HCT116 (cell line): ENCODE results near the gene PITPNM1. TPM values are rescaled to one million over a fixed set of nuclear protein-coding genes. Genes with fewer than 3 reads are reported as not detected.

Experiments used
- ATAC-seq: fragments of 200-7000 bp; cut with Tn5 transposase; 2 replicates; pipeline ENCODE4 v1.9.1; 2020; ENCODE audit warnings: mild to moderate bottlenecking, moderate library complexity
- BruUV-seq: library from RNA; stranded (reverse); fragments of 400-500 nt; replicated peaks from 2 replicates; lab custom pipeline; 2021; lab: Mats Ljungman, UMichigan
- CTCF ChIA-PET: fragments of 300-600 bp; sonication (Branson Sonifier 250); formaldehyde crosslinking; loops from one replicate; lab custom pipeline; 2021; ENCODE audit warnings: antibody characterized with exemption; lab: Charles Lee
- POLR2A ChIA-PET: fragments of 300-600, 350-600 bp; sonication (Branson Sonifier 250); formaldehyde crosslinking; loops from one replicate; lab custom pipeline; 2021; ENCODE audit warnings: antibody characterized with exemption; lab: Charles Lee
- RAD21 ChIA-PET, 2 experiments: fragments of 300-600 bp; sonication (Branson Sonifier 250); formaldehyde crosslinking; loops; one replicate each; lab custom pipeline; 2023; ENCODE audit warnings: low total read pairs in 2 of 2; ENCODE audit not compliant: uncharacterized antibody in 2 of 2, unreplicated experiment in 2 of 2, low non-redundant PET in 1 of 2; lab: Charles Lee
- DNase-seq: peaks from one replicate; pipeline ENCODE4 v3.0.0-alpha.2; 2010; ENCODE audit warnings: low read depth, low spot score
- H2AFZ ChIP-seq: fragments of 200-600 bp; shearing (Covaris generic), sonication (generic); 2 replicates; pipeline ENCODE4 v1.6.1; 2017; ENCODE audit warnings: low read depth, mixed run types, mixed read lengths, antibody characterized with exemption, low read length; ENCODE audit not compliant: poor library complexity, severe bottlenecking
- H3K27ac ChIP-seq: 2 replicates; pipeline ENCODE4 v1.5.1; 2012; ENCODE audit warnings: low read depth, low read length
- H3K27me3 ChIP-seq: fragments of 200-600 bp; sonication (generic); 2 replicates; pipeline ENCODE4 v1.6.1; 2016; ENCODE audit warnings: mixed run types, low read length, mixed read lengths; ENCODE audit not compliant: insufficient read depth
- H3K36me3 ChIP-seq, 2 experiments: fragments of 200-500 bp in 1 of 2; fragments of 200-600 bp in 1 of 2; sonication (Bioruptor generic) in 1 of 2; sonication (generic) in 1 of 2; 2 replicates each; pipeline versions ENCODE4 v1.5.1 to v1.6.1; 2014 to 2016; ENCODE audit warnings: low read length in 2 of 2, inconsistent platforms in 1 of 2, mixed read lengths in 1 of 2, mixed run types in 1 of 2; ENCODE audit not compliant: insufficient read depth in 2 of 2, control insufficient read depth in 1 of 2
- H3K4me1 ChIP-seq, 2 experiments: fragments of 200-600 bp in 1 of 2; sonication (generic) in 1 of 2; 2 replicates each; pipeline versions ENCODE4 v1.5.1 to v1.6.1; 2012 to 2017; ENCODE audit warnings: low read length in 2 of 2, inconsistent platforms in 1 of 2, mild to moderate bottlenecking in 1 of 2, mixed read lengths in 1 of 2, mixed run types in 1 of 2, moderate library complexity in 1 of 2; ENCODE audit not compliant: insufficient read depth in 2 of 2, control insufficient read depth in 1 of 2
- H3K4me2 ChIP-seq: fragments of 200-600 bp; sonication (generic); 2 replicates; pipeline ENCODE4 v1.6.1; 2017; ENCODE audit warnings: mixed run types, low read length, mixed read lengths
- H3K4me3 ChIP-seq, 2 experiments: fragments of 200-600 bp in 1 of 2; sonication (generic) in 1 of 2; replicated peaks in 1 of 2; 2 replicates each; pipeline ENCODE4 v1.5.1; 2011 to 2016; ENCODE audit warnings: low read length in 2 of 2, control low read depth in 1 of 2, low read depth in 1 of 2, mild to moderate bottlenecking in 1 of 2, mixed read lengths in 1 of 2, mixed run types in 1 of 2
- H3K79me2 ChIP-seq: fragments of 200-600 bp; sonication (generic); 2 replicates; pipeline ENCODE4 v1.6.1; 2017; ENCODE audit warnings: mild to moderate bottlenecking, mixed run types, low read length, moderate library complexity, mixed read lengths; ENCODE audit not compliant: insufficient read depth
- H3K9ac ChIP-seq: fragments of 200-600 bp; sonication (generic); 2 replicates; pipeline ENCODE4 v1.6.1; 2016; ENCODE audit warnings: low read length, mixed read lengths
- H3K9me2 ChIP-seq: fragments of 200-600 bp; sonication (generic), shearing (Covaris generic); 2 replicates; pipeline ENCODE4 v1.6.1; 2017; ENCODE audit warnings: mixed run types, mild to moderate bottlenecking, moderate library complexity; ENCODE audit not compliant: insufficient read depth
- H3K9me3 ChIP-seq, 2 experiments: fragments of 200-500 bp in 1 of 2; fragments of 200-600 bp in 1 of 2; sonication (Bioruptor generic) in 1 of 2; sonication (generic) in 1 of 2; 2 replicates each; pipeline ENCODE4 v1.6.1; 2014 to 2017; ENCODE audit warnings: low read length in 2 of 2, mixed read lengths in 2 of 2, inconsistent platforms in 1 of 2, low read depth in 1 of 2, mild to moderate bottlenecking in 1 of 2, mixed run types in 1 of 2, moderate library complexity in 1 of 2; ENCODE audit not compliant: control insufficient read depth in 1 of 2, insufficient read depth in 1 of 2
- H4K20me1 ChIP-seq: fragments of 200-600 bp; sonication (generic), shearing (Covaris generic); 2 replicates; pipeline ENCODE4 v1.6.1; 2017; ENCODE audit warnings: mixed run types, mild to moderate bottlenecking, moderate library complexity; ENCODE audit not compliant: insufficient read depth
- CEBPB ChIP-seq: IDR thresholded peaks from 2 replicates; pipeline ENCODE4 v1.6.1; 2012; ENCODE audit warnings: low read depth
- EGR1 ChIP-seq: IDR thresholded peaks from 2 replicates; pipeline ENCODE4 v1.6.1; 2012; ENCODE audit warnings: low read depth
- ELF1 ChIP-seq: IDR thresholded peaks from 2 replicates; pipeline ENCODE4 v1.6.1; 2012; ENCODE audit warnings: low read depth, borderline replicate concordance
- EZH2phosphoT487 ChIP-seq: fragments of 200-600 bp; IDR thresholded peaks from 2 replicates; pipeline ENCODE4 v1.6.1; 2018; ENCODE audit warnings: antibody characterized with exemption, borderline replicate concordance
- FOSL1 ChIP-seq: IDR thresholded peaks from 2 replicates; pipeline ENCODE4 v1.6.1; 2012; ENCODE audit warnings: low read depth
- POLR2A ChIP-seq: IDR thresholded peaks from 2 replicates; pipeline ENCODE4 v1.7.0; 2011; ENCODE audit warnings: borderline replicate concordance; ENCODE audit not compliant: insufficient read depth, insufficient read length; ENCODE audit errors: extremely low read depth
- POLR2AphosphoS5 ChIP-seq: IDR thresholded peaks from 2 replicates; pipeline ENCODE4 v1.6.1; 2011; ENCODE audit warnings: mild to moderate bottlenecking, low read depth, low read length, moderate library complexity
- RAD21 ChIP-seq: IDR thresholded peaks from 2 replicates; pipeline ENCODE4 v1.6.1; 2012; ENCODE audit warnings: low read depth, mild to moderate bottlenecking
- SRF ChIP-seq: IDR thresholded peaks from 2 replicates; pipeline ENCODE4 v1.6.1; 2012; ENCODE audit warnings: low read depth
- TCF7L2 ChIP-seq: IDR thresholded peaks from 2 replicates; pipeline ENCODE4 v1.7.0; 2011; ENCODE audit warnings: borderline replicate concordance, inconsistent platforms; ENCODE audit not compliant: insufficient read depth, insufficient read length; ENCODE audit errors: extremely low read depth
- YY1 ChIP-seq: IDR thresholded peaks from 2 replicates; pipeline ENCODE4 v1.6.1; 2011; ENCODE audit warnings: low read length, low read depth, moderate library complexity, mild to moderate bottlenecking; ENCODE audit not compliant: insufficient replicate concordance; ENCODE audit errors: extremely low read depth
- ZFX ChIP-seq: fragments of 450-650 bp; IDR thresholded peaks from 2 replicates; pipeline ENCODE4 v1.6.1; 2017
- intact Hi-C: fragments of 100-400 bp; cut with micrococcal nuclease; formaldehyde crosslinking; loops from 2 replicates; pipeline ENCODE4 v1.10.0; 2022
- total RNA-seq: library from RNA; stranded (reverse); gene quantifications from one replicate; pipeline ENCODE4 v1.2.1, GENCODE V29; 2021; ENCODE audit not compliant: unreplicated experiment
- TF ChIP-seq, protein P1 (sequence below): IDR thresholded peaks from 2 replicates; pipeline ENCODE4 v1.6.1; 2012

Gene PITPNM1
- total RNA-seq, 1 experiment from 2014 or later: 79.5 TPM

- no peaks in the 10 kb centered on the region for H4K20me1 ChIP-seq
- peak overlapping the region; percentile 22 for H2AFZ ChIP-seq
- intact Hi-C loops: loop anchor here (5.0 kb wide), 1 partner anchor 81 kb away; the partner anchor contains the start of gene RPS6KB2
- ChIA-PET POLR2A (no interaction called here), CTCF (no interaction called here), RAD21 (no interaction called here)
- peak; percentile 41 for ATAC-seq
- H3K4me1 ChIP-seq: peaks cover 27 to 39% of the 10 kb centered on the region in 2 experiments
- peak; percentile 90 for DNase-seq
- peak overlapping the region; percentile 81 for H3K27ac ChIP-seq
- BruUV-seq: no TSS peak
- no peaks in the 10 kb centered on the region for H3K36me3 ChIP-seq
- H3K27me3 ChIP-seq: no peaks in the 10 kb centered on the region
- no peaks in the 10 kb centered on the region for H3K9me3 ChIP-seq
- H3K4me2 ChIP-seq: peak overlapping the region; percentile 88
- peak overlapping the region; percentile 95 for H3K9ac ChIP-seq
- H3K4me3 ChIP-seq: peak overlapping the region; percentile 71 to 72
- H3K9me2 ChIP-seq: no peaks in the 10 kb centered on the region
- peaks cover 20% of the 10 kb centered on the region for H3K79me2 ChIP-seq
- TF ChIP-seq, protein P1, sequence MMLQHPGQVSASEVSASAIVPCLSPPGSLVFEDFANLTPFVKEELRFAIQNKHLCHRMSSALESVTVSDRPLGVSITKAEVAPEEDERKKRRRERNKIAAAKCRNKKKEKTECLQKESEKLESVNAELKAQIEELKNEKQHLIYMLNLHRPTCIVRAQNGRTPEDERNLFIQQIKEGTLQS: no peak
- TF ChIP-seq YY1: no peak
- TF ChIP-seq FOSL1: no peak
- TF ChIP-seq TCF7L2: peak; percentile 38
- peak; percentile 22; the same call in 1 of the 2 replicates for TF ChIP-seq ZFX
- TF ChIP-seq RAD21: no peak
- no peak for TF ChIP-seq SRF
- TF ChIP-seq POLR2AphosphoS5: no peak; the same call in 1 of the 2 replicates
- TF ChIP-seq EGR1: no peak
- TF ChIP-seq CEBPB: no peak
- no peak for TF ChIP-seq ELF1
- TF ChIP-seq EZH2phosphoT487: no peak
- TF ChIP-seq POLR2A: peak; percentile 5
Observed at GRCh38 chr11:67508486-67509121, 3.4 kb upstream of the PITPNM1 start.
